ENCODE data around the gene ARL15.

ARL15 gene

GRCh38 chr5:54148858-54149257 lies 161.5 kb downstream of the ARL15 start:
- no peak for DNase-seq (ENCODE audit: low spot score)

- DNase-seq (ENCODE audit: low spot score): no peak
These were observed 162.1 kb downstream of the ARL15 start for GRCh38 chr5:54148067-54148845.

GRCh38 chr5:54146916-54147315 lies 163.5 kb downstream of the ARL15 start:
- DNase-seq (ENCODE audit: low spot score): no peak

GRCh38 chr5:54146390-54146789 lies 164.0 kb downstream of the ARL15 start:
- no peak for DNase-seq (ENCODE audit: low spot score)

GRCh38 chr5:54140247-54140840 lies 170.0 kb downstream of the ARL15 start:
- no peak for DNase-seq (ENCODE audit: low spot score)

GRCh38 chr5:54136516-54137440 lies 173.6 kb downstream of the ARL15 start:
- no peak for DNase-seq (ENCODE audit: low spot score)

- no peak for DNase-seq (ENCODE audit: low spot score)
These were observed 175.3 kb downstream of the ARL15 start for GRCh38 chr5:54135042-54135441.

GRCh38 chr5:54133917-54134316 lies 176.5 kb downstream of the ARL15 start:
- DNase-seq (ENCODE audit: low spot score): no peak

- no peak for DNase-seq (ENCODE audit: low spot score)
These were observed 189.9 kb downstream of the ARL15 start for GRCh38 chr5:54120473-54120872.

GRCh38 chr5:54117957-54118356 lies 192.4 kb downstream of the ARL15 start:
- DNase-seq (ENCODE audit: low spot score): no peak

GRCh38 chr5:54115735-54116403 lies 194.5 kb downstream of the ARL15 start:
- no peak for DNase-seq (ENCODE audit: low spot score)

- no peak for DNase-seq (ENCODE audit: low spot score)
These were observed 197.3 kb downstream of the ARL15 start for GRCh38 chr5:54113060-54113459.

- DNase-seq (ENCODE audit: low spot score): no peak
These were observed 200.6 kb downstream of the ARL15 start for GRCh38 chr5:54109626-54110330.

GRCh38 chr5:54108136-54108535 lies 202.2 kb downstream of the ARL15 start:
- DNase-seq (ENCODE audit: low spot score): no peak

GRCh38 chr5:54103871-54104270 lies 206.5 kb downstream of the ARL15 start:
- DNase-seq (ENCODE audit: low spot score): no peak

GRCh38 chr5:54098267-54098666 lies 212.1 kb downstream of the ARL15 start:
- DNase-seq (ENCODE audit: low spot score): no peak

- DNase-seq (ENCODE audit: low spot score): no peak
These were observed 214.4 kb downstream of the ARL15 start for GRCh38 chr5:54095969-54096368.

GRCh38 chr5:54094706-54095105 lies 215.7 kb downstream of the ARL15 start:
- no peak for DNase-seq (ENCODE audit: low spot score)

GRCh38 chr5:54093861-54094260 lies 216.5 kb downstream of the ARL15 start:
- DNase-seq (ENCODE audit: low spot score): no peak

- no peak for DNase-seq (ENCODE audit: low spot score)
These were observed 217.3 kb downstream of the ARL15 start for GRCh38 chr5:54093081-54093492.

- DNase-seq (ENCODE audit: low spot score): no peak
These were observed 218.9 kb downstream of the ARL15 start for GRCh38 chr5:54091307-54092130.
